DND-41 (cell line): ENCODE measurements around the gene CCL28.
"Not testable (repeated sequence)": the region's sequence is repeated elsewhere in the genome, so short reads cannot be mapped to it uniquely, and the experiment has no call there.

ENCODE experiments used
- ATAC-seq: fragments of 200-7000 bp; cut with Tn5 transposase; 3 replicates; pipeline ENCODE4 v1.9.1; 2021; ENCODE audit warnings: low read depth; ENCODE audit not compliant: insufficient read depth
- DNase-seq: peaks from one replicate; pipeline ENCODE4 v3.0.0-alpha.2; 2020
- H2AFZ ChIP-seq: 2 replicates; pipeline ENCODE4 v1.6.0; 2012; ENCODE audit warnings: low read depth, low read length
- H3K27ac ChIP-seq: 2 replicates; pipeline ENCODE4 v1.5.1; 2012; ENCODE audit warnings: low read length, inconsistent platforms
- H3K27me3 ChIP-seq: fragments of 200-600 bp; sonication (generic); 2 replicates; pipeline ENCODE4 v1.6.0; 2012; ENCODE audit warnings: low read length, mild to moderate bottlenecking, inconsistent platforms; ENCODE audit not compliant: insufficient read depth, poor library complexity
- H3K36me3 ChIP-seq: 2 replicates; pipeline ENCODE4 v1.5.1; 2012; ENCODE audit warnings: low read length, inconsistent platforms; ENCODE audit not compliant: insufficient read depth
- H3K4me1 ChIP-seq: 2 replicates; pipeline ENCODE4 v1.5.1; 2012; ENCODE audit warnings: mild to moderate bottlenecking, low read length; ENCODE audit not compliant: insufficient read depth
- H3K4me2 ChIP-seq: 2 replicates; pipeline ENCODE4 v1.6.0; 2012; ENCODE audit warnings: mild to moderate bottlenecking, moderate library complexity, low read length, inconsistent platforms; ENCODE audit not compliant: insufficient read depth
- H3K4me3 ChIP-seq, 2 experiments: fragments of 200-600 bp in 1 of 2; shearing (Covaris generic) in 1 of 2; 2 replicates each; pipeline ENCODE4 v1.5.1; 2012 to 2016; ENCODE audit warnings: inconsistent platforms in 2 of 2, low read length in 2 of 2, mild to moderate bottlenecking in 2 of 2, low read depth in 1 of 2, moderate library complexity in 1 of 2
- H3K79me2 ChIP-seq: 2 replicates; pipeline ENCODE4 v1.6.0; 2012; ENCODE audit warnings: low read length, inconsistent platforms; ENCODE audit not compliant: insufficient read depth
- H3K9ac ChIP-seq: 2 replicates; pipeline ENCODE4 v1.6.0; 2012; ENCODE audit warnings: low read depth, mild to moderate bottlenecking, inconsistent platforms, low read length, moderate library complexity
- H3K9me3 ChIP-seq: 2 replicates; pipeline ENCODE4 v1.5.1; 2012; ENCODE audit warnings: low read length, moderate library complexity, mild to moderate bottlenecking, inconsistent platforms; ENCODE audit not compliant: insufficient read depth, severe bottlenecking
- H4K20me1 ChIP-seq: 2 replicates; pipeline ENCODE4 v1.6.0; 2012; ENCODE audit warnings: low read length; ENCODE audit not compliant: insufficient read depth
- EZH2 ChIP-seq: IDR thresholded peaks from 3 replicates; pipeline ENCODE4 v1.6.1; 2012; ENCODE audit warnings: borderline replicate concordance, low read depth, mild to moderate bottlenecking, moderate library complexity, low read length, inconsistent platforms; ENCODE audit not compliant: severe bottlenecking
- TF ChIP-seq, protein P1 (sequence below): IDR thresholded peaks from 2 replicates; pipeline ENCODE4 v1.5.1; 2012; ENCODE audit warnings: borderline replicate concordance, low read length, moderate library complexity, mild to moderate bottlenecking; ENCODE audit not compliant: poor library complexity, severe bottlenecking; ENCODE audit errors: extremely low read depth

The CCL28 gene

DNA sequence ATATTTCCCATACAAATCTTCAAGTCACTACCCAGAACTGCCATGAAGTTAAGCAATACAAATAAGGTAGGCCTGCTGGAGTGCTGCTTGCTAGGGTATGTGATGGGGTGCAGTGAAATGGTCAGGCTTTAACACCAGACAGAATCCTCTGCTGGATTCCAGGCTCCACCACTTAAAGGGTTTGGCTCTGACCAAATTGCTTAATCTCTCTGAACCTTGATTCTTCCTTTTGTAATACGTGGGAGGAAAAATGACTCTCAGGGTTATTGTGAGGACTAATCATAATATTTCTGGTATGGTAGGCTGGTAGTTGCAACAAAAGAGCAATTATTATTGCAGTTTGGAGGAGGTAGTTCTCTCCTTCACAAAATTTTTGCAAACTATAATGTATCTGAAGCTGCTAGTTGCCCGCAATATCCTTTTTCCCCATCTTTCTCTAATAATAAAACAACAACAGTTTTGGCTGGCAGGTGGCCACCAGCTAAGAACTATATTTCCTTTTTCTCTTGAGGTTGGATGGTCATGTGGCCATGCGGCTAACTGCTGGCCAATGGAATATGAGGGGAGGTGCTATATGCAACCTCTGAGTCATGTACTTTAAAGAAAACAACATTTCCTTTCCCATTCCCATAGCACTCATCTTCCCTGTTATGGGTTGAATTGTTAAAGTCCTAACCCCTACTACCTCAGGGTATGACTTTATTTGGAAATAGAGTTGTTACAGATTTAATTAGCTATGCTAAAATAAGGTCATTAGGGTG lies 44.1 kb downstream of the CCL28 start:
- Histone ChIP-seq H3K79me2 (no peaks in the 10 kb centered on the region), H4K20me1 (no peaks in the 10 kb centered on the region), H2AFZ (no peak overlapping the region), H3K27ac (no peak overlapping the region), H3K36me3 (no peaks in the 10 kb centered on the region), H3K27me3 (peaks cover 6% of the 10 kb centered on the region), H3K9me3 (no peaks in the 10 kb centered on the region), H3K4me2 (no peak overlapping the region), H3K4me1 (no peaks in the 10 kb centered on the region), H3K4me3 (no peak overlapping the region), H3K9ac (no peak overlapping the region)
- DNase-seq (no peak), ATAC-seq (no peak)
- TF ChIP-seq EZH2 = no peak
- TF ChIP-seq, protein P1, sequence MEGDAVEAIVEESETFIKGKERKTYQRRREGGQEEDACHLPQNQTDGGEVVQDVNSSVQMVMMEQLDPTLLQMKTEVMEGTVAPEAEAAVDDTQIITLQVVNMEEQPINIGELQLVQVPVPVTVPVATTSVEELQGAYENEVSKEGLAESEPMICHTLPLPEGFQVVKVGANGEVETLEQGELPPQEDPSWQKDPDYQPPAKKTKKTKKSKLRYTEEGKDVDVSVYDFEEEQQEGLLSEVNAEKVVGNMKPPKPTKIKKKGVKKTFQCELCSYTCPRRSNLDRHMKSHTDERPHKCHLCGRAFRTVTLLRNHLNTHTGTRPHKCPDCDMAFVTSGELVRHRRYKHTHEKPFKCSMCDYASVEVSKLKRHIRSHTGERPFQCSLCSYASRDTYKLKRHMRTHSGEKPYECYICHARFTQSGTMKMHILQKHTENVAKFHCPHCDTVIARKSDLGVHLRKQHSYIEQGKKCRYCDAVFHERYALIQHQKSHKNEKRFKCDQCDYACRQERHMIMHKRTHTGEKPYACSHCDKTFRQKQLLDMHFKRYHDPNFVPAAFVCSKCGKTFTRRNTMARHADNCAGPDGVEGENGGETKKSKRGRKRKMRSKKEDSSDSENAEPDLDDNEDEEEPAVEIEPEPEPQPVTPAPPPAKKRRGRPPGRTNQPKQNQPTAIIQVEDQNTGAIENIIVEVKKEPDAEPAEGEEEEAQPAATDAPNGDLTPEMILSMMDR = no peak

DNA sequence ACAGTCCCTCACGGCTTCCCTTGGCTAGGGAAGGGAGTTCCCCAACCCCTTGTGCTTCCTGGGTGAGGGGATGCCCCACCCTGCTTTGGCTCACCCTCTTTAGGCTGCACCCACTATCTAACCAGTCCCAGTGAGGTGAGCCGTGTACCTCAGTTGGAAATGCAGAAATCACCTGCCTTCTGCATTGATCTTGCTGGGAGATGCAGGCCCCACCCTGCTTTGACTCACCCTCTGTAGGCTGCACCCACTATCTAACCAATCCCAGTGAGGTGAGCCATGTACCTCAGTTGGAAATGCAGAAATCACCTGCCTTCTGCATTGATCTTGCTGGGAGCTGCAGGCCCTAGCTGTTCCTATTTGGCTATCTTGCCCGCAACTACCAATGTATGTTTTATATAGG lies 44.7 kb downstream of the CCL28 start:
- Histone ChIP-seq H2AFZ (no peak overlapping the region), H3K79me2 (no peaks in the 10 kb centered on the region), H3K4me3 (no peak overlapping the region), H3K4me2 (no peak overlapping the region), H3K9ac (no peak overlapping the region), H3K27me3 (peaks cover 6% of the 10 kb centered on the region), H3K4me1 (no peaks in the 10 kb centered on the region), H3K27ac (no peak overlapping the region), H4K20me1 (no peaks in the 10 kb centered on the region), H3K36me3 (no peaks in the 10 kb centered on the region), H3K9me3 (no peaks in the 10 kb centered on the region)
- ATAC-seq (no peak), DNase-seq (no peak)
- no peak for TF ChIP-seq EZH2
- TF ChIP-seq, protein P1 = no peak

DNA sequence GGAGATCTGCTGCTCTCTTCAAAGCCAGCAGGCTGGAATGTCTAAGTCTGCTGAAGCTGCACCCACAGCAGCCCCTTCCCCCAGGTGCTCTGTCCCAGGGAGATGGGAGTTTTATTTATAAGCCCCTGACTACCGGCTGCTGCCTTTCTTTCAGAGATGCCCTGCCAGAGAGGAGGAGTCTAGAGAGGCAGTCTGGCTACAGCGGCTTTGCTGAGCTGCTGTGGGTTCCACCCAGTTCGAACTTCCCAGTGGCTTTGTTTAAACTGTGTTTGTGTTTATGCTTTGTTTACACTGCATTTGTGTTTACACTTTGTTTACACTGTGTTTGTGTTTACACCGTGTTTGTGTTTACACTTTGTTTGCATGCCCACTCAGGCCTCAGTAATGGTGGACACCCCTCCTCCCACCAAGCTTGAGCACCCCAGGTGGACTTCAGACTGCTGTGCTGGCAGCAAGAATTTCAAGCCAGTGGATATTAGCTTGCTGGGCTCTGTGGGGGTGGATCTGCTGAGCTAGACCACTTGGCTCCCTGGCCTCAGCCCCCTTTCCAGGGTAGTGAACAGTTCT lies 45.4 kb downstream of the CCL28 start:
- H3K4me1 ChIP-seq, H3K79me2 ChIP-seq, H3K27me3 ChIP-seq, H3K4me2 ChIP-seq, H2AFZ ChIP-seq, ATAC-seq, H3K36me3 ChIP-seq, H3K9me3 ChIP-seq, H3K9ac ChIP-seq, H3K4me3 ChIP-seq, DNase-seq, H3K27ac ChIP-seq, H4K20me1 ChIP-seq: not testable (repeated sequence)

DNA sequence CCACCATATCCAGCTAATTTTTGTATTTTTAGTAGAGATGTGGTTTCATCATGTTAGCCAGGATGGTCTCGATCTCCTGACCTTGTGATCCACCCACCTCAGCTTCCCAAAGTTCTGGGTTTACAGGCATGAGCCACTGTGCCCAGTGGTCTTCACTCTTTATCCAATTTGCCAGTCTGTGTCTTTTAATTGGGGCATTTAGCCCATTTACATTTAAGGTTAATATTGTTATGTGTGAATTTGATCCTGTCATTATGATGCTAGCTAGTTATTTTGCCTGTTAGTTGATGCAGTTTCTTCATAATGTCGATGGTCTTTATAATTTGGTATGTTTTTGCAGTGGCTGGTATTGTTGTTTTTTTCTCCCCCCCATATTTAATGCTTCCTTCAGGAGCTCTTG lies 47.0 kb downstream of the CCL28 start:
- H3K4me1 ChIP-seq, H3K79me2 ChIP-seq, H3K27me3 ChIP-seq, H3K4me2 ChIP-seq, ATAC-seq, H2AFZ ChIP-seq, H3K9me3 ChIP-seq, H3K4me3 ChIP-seq, H3K27ac ChIP-seq, H3K9ac ChIP-seq, DNase-seq, H4K20me1 ChIP-seq, H3K36me3 ChIP-seq: not testable (repeated sequence)
